Measurements from ENCODE around the gene REC114.
"Not testable (repeated sequence)": the region's sequence is repeated elsewhere in the genome, so short reads cannot be mapped to it uniquely, and the experiment has no call there.

Gene REC114

DNA sequence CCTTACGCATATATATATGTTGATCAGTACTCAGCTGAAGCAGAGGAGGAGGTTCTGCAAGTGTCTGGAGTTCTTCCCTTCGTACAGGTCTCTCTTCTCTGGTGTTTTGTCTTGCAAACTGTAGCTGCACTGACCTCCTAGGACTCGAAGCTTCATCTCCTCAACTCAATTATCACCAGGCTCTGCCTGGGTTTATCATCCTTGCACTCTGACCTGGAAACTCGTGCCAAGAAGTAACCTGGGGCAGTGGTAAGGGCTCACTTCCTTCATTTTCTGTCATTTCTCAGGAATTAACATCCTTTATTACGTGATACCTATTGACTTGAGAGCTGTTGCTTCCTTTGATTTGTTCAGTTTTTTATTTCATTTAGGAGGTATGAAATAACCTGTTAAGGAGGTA, 14.4 kb downstream of the REC114 start:
- no peak for DNase-seq

- no peak for DNase-seq
Observed at GRCh38 chr15:73460662-73461061, 17.7 kb downstream of the REC114 start.

GRCh38 chr15:73464602-73465001, 21.6 kb downstream of the REC114 start:
- DNase-seq: peak; percentile 10

DNA sequence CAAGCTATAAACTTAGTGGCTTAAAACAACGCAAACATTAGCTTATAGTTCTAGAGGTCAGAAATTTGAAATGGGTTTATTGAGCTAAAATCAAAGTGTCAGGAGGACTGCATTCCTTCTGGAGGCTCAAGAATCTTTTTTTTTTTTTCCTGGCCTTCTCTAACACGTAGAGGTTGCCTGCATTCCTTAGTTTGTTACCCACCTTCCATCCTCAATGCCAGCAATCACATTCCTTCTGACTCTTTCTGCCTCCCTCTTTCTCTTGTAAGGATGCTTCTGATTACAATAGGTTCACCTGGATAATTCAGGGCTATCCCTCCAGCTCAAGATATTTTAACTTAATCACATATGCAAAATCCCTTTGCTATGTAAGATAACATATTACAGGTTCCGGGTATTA, 24.8 kb downstream of the REC114 start:
- no peak for DNase-seq

GRCh38 chr15:73474785-73475184, 31.8 kb downstream of the REC114 start:
- no peak for DNase-seq

GRCh38 chr15:73476704-73477216, 33.8 kb downstream of the REC114 start:
- DNase-seq: no peak

DNA sequence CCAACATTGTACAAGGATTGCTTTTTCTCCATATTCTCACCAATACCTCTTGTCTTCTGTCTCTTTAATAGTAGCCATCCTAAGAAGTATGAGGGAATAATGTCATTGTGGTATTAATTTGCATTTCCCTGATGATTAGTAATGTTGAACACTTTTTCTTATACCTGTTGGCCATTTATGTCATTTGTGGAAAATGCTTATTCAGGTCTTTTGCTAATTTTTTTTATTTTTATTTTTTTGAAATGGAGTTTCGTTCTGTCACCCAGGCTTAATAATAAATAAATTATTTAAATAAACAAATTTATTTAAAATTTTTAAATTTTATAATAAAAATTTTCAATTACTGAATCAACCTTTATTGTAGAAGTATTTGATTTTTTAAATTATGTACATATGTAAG, 37.1 kb downstream of the REC114 start:
- DNase-seq: no peak

DNA sequence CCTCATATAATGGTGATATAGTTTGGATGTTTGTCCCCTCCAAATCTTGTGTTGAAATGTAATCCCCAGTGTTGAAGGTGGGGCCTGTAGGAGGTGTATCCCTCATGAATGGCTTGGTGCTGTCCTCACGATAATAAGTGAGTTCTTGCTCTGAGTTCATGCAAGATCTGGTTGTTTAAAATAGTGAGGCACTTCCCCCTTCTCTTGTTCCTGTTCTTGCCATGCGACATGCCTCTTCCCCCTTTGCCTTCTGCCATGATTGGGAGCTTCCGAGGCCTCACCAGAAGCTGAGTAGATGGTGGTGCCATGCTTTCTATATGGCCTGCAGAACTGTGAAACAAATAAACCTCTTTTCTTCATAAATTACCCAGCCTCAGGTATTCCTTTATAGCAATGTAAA, 39.2 kb downstream of the REC114 start:
- no peak for DNase-seq

- DNase-seq: no peak
Observed at GRCh38 chr15:73483053-73483452, 40.1 kb downstream of the REC114 start.

DNA sequence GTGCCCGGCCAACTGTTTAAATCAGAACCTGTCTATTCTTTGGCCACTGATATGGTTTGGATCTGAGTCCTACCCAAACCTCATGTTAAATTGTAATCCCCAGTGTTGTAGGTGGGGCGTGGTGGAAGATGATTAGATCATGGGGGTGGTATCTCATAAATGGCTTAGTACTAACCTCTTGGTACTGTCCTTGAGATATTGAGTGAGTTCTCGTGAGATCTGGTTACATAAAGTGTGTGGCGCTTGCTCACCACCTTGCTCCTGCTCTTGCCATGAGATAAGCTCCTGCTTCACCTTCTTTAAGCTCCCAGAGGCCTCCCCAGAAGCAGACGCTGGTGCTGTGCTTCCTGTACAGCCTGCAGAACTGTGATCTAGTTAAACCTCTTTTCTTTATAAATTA, 42.4 kb downstream of the REC114 start:
- no peak for DNase-seq

DNA sequence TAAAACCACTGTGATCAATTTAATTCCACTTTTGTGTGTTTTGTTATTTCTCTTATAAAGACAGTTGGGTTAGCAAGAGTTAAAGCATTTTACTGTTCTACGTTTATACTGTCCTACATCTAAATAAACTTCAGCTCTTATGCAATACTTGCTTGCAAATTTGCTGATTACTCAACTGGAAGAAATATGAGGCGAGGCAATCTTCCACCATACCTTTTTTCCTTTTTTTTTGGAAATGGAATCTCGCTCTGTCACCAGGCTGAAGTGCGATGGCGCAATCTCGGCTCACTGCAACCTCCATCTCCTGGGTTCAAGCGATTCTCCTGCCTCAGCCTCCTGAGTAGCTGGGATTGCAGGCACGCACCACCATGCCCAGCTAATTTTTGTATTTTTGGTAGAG, 42.9 kb downstream of the REC114 start:
- not testable (repeated sequence) for DNase-seq

DNA sequence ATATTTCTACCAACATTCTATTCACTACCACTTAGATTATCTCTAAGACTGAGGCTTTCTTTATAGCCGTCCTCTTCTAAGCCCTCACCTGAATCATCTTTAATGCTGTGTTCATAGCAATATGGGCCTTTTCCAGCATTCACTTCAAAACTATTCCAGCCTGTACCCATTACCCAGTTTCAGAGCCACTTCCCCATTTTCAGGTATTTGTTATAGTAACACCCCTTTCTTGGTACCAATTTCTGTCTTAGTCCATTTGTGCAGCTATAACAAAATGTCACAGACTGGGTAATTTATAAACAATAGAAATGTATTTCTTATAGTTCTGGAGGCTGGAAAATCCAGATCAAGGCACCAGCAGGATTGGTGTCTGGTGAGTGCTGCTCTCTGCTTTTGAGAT, 45.7 kb downstream of the REC114 start:
- DNase-seq: no peak

GRCh38 chr15:73493922-73494321, 51.0 kb downstream of the REC114 start:
- no peak for DNase-seq

GRCh38 chr15:73495181-73495580, 52.2 kb downstream of the REC114 start:
- no peak for DNase-seq

DNA sequence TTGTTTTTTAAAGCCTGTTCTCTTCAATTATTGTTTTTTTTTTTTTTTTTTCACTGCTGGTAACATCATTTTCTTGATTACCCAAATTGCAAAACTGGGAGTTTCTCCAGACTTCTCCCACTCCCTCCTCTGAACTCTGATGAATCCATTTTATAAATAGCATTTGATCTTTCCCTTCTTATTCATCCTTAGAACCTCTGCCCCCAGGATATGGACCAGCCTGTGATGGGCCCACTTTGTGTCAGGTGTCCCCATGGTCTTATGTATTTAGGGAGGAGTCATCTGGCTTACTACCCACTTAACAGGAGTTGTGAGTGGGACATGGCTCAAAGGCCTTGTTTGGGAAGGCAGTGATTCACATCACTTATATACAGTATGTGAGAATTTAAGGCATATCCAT, 57.7 kb downstream of the REC114 start:
- DNase-seq: no peak

- no peak for DNase-seq
Observed at GRCh38 chr15:73504885-73505284, 61.9 kb downstream of the REC114 start.

- DNase-seq: no peak
Observed at GRCh38 chr15:73515527-73515926, 72.6 kb downstream of the REC114 start.

DNA sequence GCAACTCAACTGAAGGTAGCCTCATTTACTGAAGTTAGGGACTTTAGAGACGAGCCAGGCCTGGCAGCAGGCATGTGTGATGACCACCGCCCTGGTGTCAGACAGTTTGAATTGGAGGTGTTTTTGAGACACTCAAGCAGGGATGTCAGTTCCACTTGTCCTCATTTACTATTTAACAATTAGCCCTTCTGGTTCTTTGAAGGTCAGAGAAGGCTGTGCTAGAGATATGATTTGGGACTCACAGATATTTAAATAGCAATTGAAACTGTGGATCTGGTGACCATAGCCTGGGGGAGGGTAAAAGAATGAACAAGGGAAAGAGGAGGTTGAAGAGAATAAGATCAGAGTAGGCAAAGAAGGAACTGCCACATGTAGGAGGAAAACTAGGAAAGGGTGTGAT, 74.6 kb downstream of the REC114 start:
- DNase-seq: no peak

- no peak for DNase-seq
Observed at GRCh38 chr15:73518180-73518862, 75.4 kb downstream of the REC114 start.

DNA sequence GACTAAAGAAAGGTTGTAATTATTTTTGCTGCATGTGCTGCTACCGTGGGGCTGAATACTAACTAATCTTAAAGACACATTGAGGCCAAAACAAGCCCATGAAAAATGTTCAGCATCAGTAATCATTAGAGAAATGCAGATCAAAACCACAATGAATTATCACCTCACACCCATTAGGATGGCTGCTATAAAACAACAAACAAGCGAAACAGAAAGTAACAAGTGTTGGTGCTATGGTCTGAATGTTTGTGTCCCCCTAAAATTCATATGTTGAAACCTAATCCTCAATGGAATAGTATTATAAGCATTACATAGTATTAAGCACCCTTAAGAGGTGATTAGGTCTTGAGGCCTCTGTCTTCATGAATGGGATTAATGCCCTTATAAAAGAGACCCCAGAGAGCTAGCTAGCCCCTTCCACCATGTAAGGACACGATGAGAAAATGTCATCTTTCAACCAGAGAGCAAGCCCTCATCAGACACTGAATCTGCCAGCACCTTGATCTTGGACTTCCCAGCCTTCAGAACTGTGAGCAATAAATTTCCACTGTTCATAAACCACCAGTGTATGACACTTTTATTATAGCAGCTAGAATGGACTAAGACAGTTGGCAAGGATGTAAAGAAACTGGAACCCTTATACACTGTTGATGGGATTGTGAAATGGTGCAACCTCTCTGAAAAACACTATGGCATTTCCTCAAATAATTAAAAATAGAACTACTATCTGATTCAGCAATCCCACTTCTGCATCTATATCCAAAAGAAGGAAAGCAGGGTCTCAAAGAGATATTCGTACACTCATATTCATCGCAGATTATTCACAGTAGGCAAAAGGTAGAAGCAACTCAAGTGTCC, 76.1 kb downstream of the REC114 start:
- no peak for DNase-seq

DNA sequence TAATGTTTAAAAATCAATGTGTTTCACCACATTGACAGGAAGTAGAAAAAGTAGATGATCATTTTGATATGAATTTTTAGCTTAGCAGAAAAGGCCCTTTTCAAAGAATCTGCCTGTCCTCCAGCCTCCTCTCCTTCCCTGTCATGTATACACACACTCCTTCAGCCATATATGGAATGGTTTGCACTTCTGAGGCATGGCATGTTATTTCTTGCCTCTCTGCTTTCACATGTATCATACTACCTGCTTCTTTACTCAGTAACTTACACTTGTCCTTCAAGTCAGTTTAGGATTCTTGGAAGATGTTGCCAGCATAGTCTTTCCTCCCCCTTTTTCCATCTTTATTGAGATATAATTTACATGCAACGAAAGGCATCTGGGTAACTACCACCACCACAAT, 79.0 kb downstream of the REC114 start:
- no peak for DNase-seq

DNA sequence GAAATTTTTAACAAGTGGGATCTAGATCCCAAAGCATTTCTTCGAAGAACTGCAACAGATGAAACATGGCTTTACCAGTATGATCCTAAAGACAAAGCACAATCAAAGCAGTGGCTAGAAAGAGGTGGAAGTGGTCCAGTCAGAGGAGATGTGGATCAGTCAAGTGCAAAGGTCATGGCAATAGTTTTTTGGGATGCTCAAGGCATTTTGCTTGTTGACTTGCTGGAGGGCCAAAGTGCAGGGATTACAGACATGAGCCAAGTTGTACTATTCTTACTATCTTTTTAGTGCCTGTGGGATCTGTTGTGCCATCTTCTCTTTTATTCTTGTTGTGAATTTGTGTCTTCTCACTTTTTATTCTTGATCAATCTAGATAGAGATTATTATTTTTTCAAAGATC, 82.0 kb downstream of the REC114 start:
- DNase-seq: no peak

DNA sequence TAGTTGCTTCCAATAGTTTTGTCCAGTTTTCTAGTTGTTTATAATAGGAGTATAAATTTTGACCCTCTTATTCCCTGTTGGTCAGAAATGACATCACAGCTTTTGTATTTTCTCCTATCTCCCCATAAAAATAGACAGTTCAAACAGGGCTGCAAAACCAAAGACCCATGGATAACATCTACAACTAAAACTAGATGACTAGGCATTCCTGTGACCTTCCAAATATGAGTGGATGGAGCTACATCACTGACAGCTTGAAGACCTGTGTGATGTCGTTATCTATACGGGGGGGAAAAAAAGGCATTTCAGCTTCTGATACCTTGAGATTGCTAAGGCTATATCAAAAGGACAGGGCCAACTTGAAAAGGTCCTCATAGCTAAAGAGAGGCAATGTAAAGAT, 84.6 kb downstream of the REC114 start:
- DNase-seq: no peak

- no peak for DNase-seq
Observed at GRCh38 chr15:73530649-73531048, 87.7 kb downstream of the REC114 start.
